Liver (tissue), 9 donors: Measurements from ENCODE around the gene ALKBH2. TPM values are rescaled to one million over a fixed set of nuclear protein-coding genes. Genes with fewer than 3 reads are reported as not detected.
A peak's percentile ranks its signal among the peaks of the same experiment; 100 is the strongest.

Source experiments
- DNase-seq: peaks from one replicate; pipeline ENCODE4 v3.0.0-alpha.2; 2017; ENCODE audit warnings: low spot score
- H3K27ac ChIP-seq, 2 donors: one replicate each; pipeline ENCODE4 v1.7.0; 2013; ENCODE audit warnings: inconsistent platforms in 2 of 2, low read length in 2 of 2, control low read depth in 1 of 2, low read depth in 1 of 2, mild to moderate bottlenecking in 1 of 2
- H3K27me3 ChIP-seq, 4 donors: one replicate each; pipeline versions ENCODE4 v1.6.1 to v1.7.0; 2013; ENCODE audit warnings: low read length in 3 of 4, inconsistent platforms in 1 of 4, mild to moderate bottlenecking in 1 of 4, moderate library complexity in 1 of 4; ENCODE audit not compliant: control insufficient read depth in 4 of 4, insufficient read depth in 4 of 4
- H3K36me3 ChIP-seq, 4 donors: one replicate each; pipeline versions ENCODE4 v1.6.1 to v1.7.0; 2013; ENCODE audit warnings: low read length in 3 of 4, mild to moderate bottlenecking in 3 of 4, low read depth in 1 of 4, moderate library complexity in 1 of 4; ENCODE audit not compliant: control insufficient read depth in 4 of 4, insufficient read depth in 3 of 4
- H3K4me1 ChIP-seq, 4 donors: one replicate each; pipeline versions ENCODE4 v1.6.1 to v1.7.0; 2013; ENCODE audit warnings: low read length in 3 of 4, mild to moderate bottlenecking in 3 of 4, moderate library complexity in 1 of 4; ENCODE audit not compliant: control insufficient read depth in 4 of 4, insufficient read depth in 4 of 4
- H3K4me3 ChIP-seq, 3 donors: one replicate each; pipeline versions ENCODE4 v1.6.1 to v1.7.0; 2013; ENCODE audit warnings: low read length in 3 of 3, control low read depth in 1 of 3, low read depth in 1 of 3, mild to moderate bottlenecking in 1 of 3
- H3K9ac ChIP-seq, 2 donors: one replicate each; pipeline ENCODE4 v1.7.0; 2013; ENCODE audit warnings: low read length in 2 of 2, mild to moderate bottlenecking in 2 of 2, moderate library complexity in 2 of 2, control low read depth in 1 of 2, low read depth in 1 of 2
- H3K9me3 ChIP-seq, 4 donors: one replicate each; pipeline versions ENCODE4 v1.6.1 to v1.7.0; 2013; ENCODE audit warnings: low read length in 3 of 4; ENCODE audit not compliant: control insufficient read depth in 4 of 4
- ATF3 ChIP-seq: IDR thresholded peaks from 2 replicates; pipeline ENCODE4 v1.6.1; 2016; ENCODE audit warnings: antibody characterized with exemption
- CTCF ChIP-seq: fragments of 150-350 bp; IDR thresholded peaks from 2 replicates; pipeline ENCODE4 v1.5.1; 2017; ENCODE audit warnings: improper control_type of control experiment, low read depth, low read length; ENCODE audit not compliant: missing input control
- EGR1 ChIP-seq, 2 donors: IDR thresholded peaks; 2 replicates each; pipeline ENCODE4 v1.6.1; 2016 to 2018; ENCODE audit warnings: antibody characterized with exemption in 2 of 2, low read depth in 2 of 2
- FOXA1 ChIP-seq: IDR thresholded peaks from 2 replicates; pipeline ENCODE4 v1.6.1; 2016; ENCODE audit warnings: antibody characterized with exemption
- GABPA ChIP-seq, 2 donors: IDR thresholded peaks in 1 of 2; conservative IDR thresholded peaks in 1 of 2; 2 replicates each; pipeline ENCODE4 v1.6.1; 2016; ENCODE audit warnings: antibody characterized with exemption in 2 of 2, mild to moderate bottlenecking in 1 of 2, moderate library complexity in 1 of 2
- HNF4A ChIP-seq, 2 donors: conservative IDR thresholded peaks; 2 replicates each; pipeline ENCODE4 v1.6.1; 2016; ENCODE audit warnings: antibody characterized with exemption in 2 of 2, mild to moderate bottlenecking in 2 of 2
- HNF4G ChIP-seq: IDR thresholded peaks from 2 replicates; pipeline ENCODE4 v1.6.1; 2016; ENCODE audit warnings: antibody characterized with exemption
- JUND ChIP-seq, 2 donors: IDR thresholded peaks; 2 replicates each; pipeline ENCODE4 v1.6.1; 2016; ENCODE audit warnings: antibody characterized with exemption in 2 of 2
- MAX ChIP-seq: IDR thresholded peaks from 2 replicates; pipeline ENCODE4 v1.6.1; 2016; ENCODE audit warnings: antibody characterized with exemption
- NR2F2 ChIP-seq: IDR thresholded peaks from 2 replicates; pipeline ENCODE4 v1.6.1; 2016; ENCODE audit warnings: antibody characterized with exemption
- SP1 ChIP-seq: IDR thresholded peaks from 2 replicates; pipeline ENCODE4 v1.6.1; 2018; ENCODE audit warnings: antibody characterized with exemption, mild to moderate bottlenecking
- TAF1 ChIP-seq: conservative IDR thresholded peaks from 2 replicates; pipeline ENCODE4 v1.6.1; 2016; ENCODE audit warnings: antibody characterized with exemption, mild to moderate bottlenecking
- YY1 ChIP-seq: IDR thresholded peaks from 2 replicates; pipeline ENCODE4 v1.6.1; 2016; ENCODE audit warnings: antibody characterized with exemption, mild to moderate bottlenecking
- WGBS: extraction: QIAGEN DNeasy Blood & Tissue Kit; methylation state at CpG from one replicate; pipeline ENCODE4 v1.1.7; 2013; 5-methylcytosine and 5-hydroxymethylcytosine counted together
- polyA plus RNA-seq, 2 donors: library from polyadenylated mRNA; stranded (reverse) in 1 of 2; unstranded in 1 of 2; fragments of 200-250 nt in 1 of 2; fragments of >200 nt in 1 of 2; fragmentation: Nextera tagmentation in 1 of 2; extraction: Ambion mirVana in 1 of 2; gene quantifications; one replicate each; pipeline versions ENCODE4 v1.2.1 to v1.2.3, GENCODE V29; 2013 to 2015
- total RNA-seq, 2 donors: library from RNA; depleted of rRNA; stranded (reverse); fragments of >200 nt; gene quantifications; one replicate each; pipeline ENCODE4 v1.2.3, GENCODE V29; 2014
- TF ChIP-seq, protein P1 (sequence below): IDR thresholded peaks from 2 replicates; pipeline ENCODE4 v1.6.1; 2016; ENCODE audit warnings: antibody characterized with exemption
- TF ChIP-seq, protein P2 (sequence below): IDR thresholded peaks from 2 replicates; pipeline ENCODE4 v1.6.1; 2016; ENCODE audit warnings: antibody characterized with exemption, mild to moderate bottlenecking
- donor health status: healthy.
- donor health status: healthy.
- donor health status: healthy.
- donor health status: healthy.
- donor health status: healthy.

Gene ALKBH2
- total and polyA plus RNA-seq, 4 donors = 6.8 to 24.7 (median 19.9) TPM

GRCh38 chr12:109110988-109111495, 17.8 kb upstream of the ALKBH2 start (continued):
- TF ChIP-seq HNF4A (conservative IDR thresholded peaks at IDR 0.05) (peak; percentile 45 to 50), CTCF (no peak)

DNA sequence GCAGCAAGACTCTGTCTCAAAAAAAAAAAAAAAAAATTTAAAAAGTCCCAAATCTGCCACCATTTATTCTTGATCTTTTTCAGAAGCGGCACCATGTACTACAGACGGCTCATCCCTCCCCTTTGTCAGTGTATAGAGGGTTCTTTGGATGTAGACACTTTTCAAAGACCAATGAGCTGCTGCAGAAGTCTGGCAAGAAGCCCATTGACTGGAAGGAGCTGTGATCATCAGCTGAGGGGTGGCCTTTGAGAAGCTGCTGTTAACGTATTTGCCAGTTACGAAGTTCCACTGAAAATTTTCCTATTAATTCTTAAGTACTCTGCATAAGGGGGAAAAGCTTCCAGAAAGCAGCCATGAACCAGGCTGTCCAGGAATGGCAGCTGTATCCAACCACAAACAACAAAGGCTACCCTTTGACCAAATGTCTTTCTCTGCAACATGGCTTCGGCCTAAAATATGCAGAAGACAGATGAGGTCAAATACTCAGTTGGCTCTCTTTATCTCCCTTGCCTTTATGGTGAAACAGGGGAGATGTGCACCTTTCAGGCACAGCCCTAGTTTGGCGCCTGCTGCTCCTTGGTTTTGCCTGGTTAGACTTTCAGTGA, 16.6 kb upstream of the ALKBH2 start:
- no peak overlapping the region for H3K4me3 ChIP-seq
- no peak for DNase-seq

GRCh38 chr12:109105176-109105575, 11.9 kb upstream of the ALKBH2 start:
- no peaks in the 10 kb centered on the region for H3K9me3 ChIP-seq
- H3K27me3 ChIP-seq = no peaks in the 10 kb centered on the region
- no peak overlapping the region for H3K9ac ChIP-seq
- no peak overlapping the region for H3K4me3 ChIP-seq
- DNase-seq = no peak
- peaks cover 3 to 5% (median 3%) of the 10 kb centered on the region in 4 donors for H3K4me1 ChIP-seq
- H3K27ac ChIP-seq = no peak overlapping the region
- H3K36me3 ChIP-seq = peaks cover 2 to 34% (median 18%) of the 10 kb centered on the region in 4 donors
- WGBS = 89% methylated on average over 5 of the region's 5 CpGs
- TF ChIP-seq, protein P1, sequence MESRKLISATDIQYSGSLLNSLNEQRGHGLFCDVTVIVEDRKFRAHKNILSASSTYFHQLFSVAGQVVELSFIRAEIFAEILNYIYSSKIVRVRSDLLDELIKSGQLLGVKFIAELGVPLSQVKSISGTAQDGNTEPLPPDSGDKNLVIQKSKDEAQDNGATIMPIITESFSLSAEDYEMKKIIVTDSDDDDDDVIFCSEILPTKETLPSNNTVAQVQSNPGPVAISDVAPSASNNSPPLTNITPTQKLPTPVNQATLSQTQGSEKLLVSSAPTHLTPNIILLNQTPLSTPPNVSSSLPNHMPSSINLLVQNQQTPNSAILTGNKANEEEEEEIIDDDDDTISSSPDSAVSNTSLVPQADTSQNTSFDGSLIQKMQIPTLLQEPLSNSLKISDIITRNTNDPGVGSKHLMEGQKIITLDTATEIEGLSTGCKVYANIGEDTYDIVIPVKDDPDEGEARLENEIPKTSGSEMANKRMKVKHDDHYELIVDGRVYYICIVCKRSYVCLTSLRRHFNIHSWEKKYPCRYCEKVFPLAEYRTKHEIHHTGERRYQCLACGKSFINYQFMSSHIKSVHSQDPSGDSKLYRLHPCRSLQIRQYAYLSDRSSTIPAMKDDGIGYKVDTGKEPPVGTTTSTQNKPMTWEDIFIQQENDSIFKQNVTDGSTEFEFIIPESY = no peak
- TF ChIP-seq MAX (no peak), JUND (IDR thresholded peaks at IDR 0.05) (no peak), EGR1 (IDR thresholded peaks at IDR 0.05; ENCODE audit: low read depth in 2 of 2) (no peak), HNF4G (no peak), NR2F2 (no peak), HNF4A (conservative IDR thresholded peaks at IDR 0.05) (no peak), SP1 (no peak), TAF1 (no peak), FOXA1 (no peak), YY1 (no peak), CTCF (no peak), GABPA (IDR thresholded peaks at IDR 0.05 in 1 of 2, conservative IDR thresholded peaks at IDR 0.05 in 1 of 2) (no peak), ATF3 (no peak)
- TF ChIP-seq, protein P2, sequence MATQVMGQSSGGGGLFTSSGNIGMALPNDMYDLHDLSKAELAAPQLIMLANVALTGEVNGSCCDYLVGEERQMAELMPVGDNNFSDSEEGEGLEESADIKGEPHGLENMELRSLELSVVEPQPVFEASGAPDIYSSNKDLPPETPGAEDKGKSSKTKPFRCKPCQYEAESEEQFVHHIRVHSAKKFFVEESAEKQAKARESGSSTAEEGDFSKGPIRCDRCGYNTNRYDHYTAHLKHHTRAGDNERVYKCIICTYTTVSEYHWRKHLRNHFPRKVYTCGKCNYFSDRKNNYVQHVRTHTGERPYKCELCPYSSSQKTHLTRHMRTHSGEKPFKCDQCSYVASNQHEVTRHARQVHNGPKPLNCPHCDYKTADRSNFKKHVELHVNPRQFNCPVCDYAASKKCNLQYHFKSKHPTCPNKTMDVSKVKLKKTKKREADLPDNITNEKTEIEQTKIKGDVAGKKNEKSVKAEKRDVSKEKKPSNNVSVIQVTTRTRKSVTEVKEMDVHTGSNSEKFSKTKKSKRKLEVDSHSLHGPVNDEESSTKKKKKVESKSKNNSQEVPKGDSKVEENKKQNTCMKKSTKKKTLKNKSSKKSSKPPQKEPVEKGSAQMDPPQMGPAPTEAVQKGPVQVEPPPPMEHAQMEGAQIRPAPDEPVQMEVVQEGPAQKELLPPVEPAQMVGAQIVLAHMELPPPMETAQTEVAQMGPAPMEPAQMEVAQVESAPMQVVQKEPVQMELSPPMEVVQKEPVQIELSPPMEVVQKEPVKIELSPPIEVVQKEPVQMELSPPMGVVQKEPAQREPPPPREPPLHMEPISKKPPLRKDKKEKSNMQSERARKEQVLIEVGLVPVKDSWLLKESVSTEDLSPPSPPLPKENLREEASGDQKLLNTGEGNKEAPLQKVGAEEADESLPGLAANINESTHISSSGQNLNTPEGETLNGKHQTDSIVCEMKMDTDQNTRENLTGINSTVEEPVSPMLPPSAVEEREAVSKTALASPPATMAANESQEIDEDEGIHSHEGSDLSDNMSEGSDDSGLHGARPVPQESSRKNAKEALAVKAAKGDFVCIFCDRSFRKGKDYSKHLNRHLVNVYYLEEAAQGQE = no peak

More for the DNA sequence above, 16.6 kb upstream of the ALKBH2 start:
- peaks cover 0 to 16% (median 8%) of the 10 kb centered on the region in 4 donors for H3K36me3 ChIP-seq
- 90% methylated on average over 6 of the region's 6 CpGs for WGBS
- no peaks in the 10 kb centered on the region for H3K27me3 ChIP-seq
- peaks cover 7 to 41% (median 38%) of the 10 kb centered on the region in 4 donors for H3K4me1 ChIP-seq
- TF ChIP-seq, protein P1 = no peak
- H3K27ac ChIP-seq = peak overlapping the region in 1 of 2 donors; percentile 19
- H3K9ac ChIP-seq = no peak overlapping the region
- H3K9me3 ChIP-seq = no peaks in the 10 kb centered on the region
